ENCODE data around the gene LRRC4C.

GRCh38 chr11:40376331-40376730 is 1083.1 kb downstream of the LRRC4C start:
- TF ChIP-seq CTCF (IDR thresholded peaks at IDR 0.05) (no peak), EZH2 (IDR thresholded peaks at IDR 0.05) (no peak)
